AG09319 (cell line): Measurements from ENCODE around the gene TRIM62.

Experiments
- DNase-seq: peaks from one replicate; pipeline ENCODE4 v3.0.0-alpha.2; 2010; ENCODE audit warnings: low read depth; ENCODE audit errors: extremely low read depth
- CTCF ChIP-seq: IDR thresholded peaks from 2 replicates; pipeline ENCODE4 v1.5.1; 2011; ENCODE audit warnings: low read depth, mild to moderate bottlenecking, inconsistent platforms, low read length, moderate library complexity

The TRIM62 gene

GRCh38 chr1:33147997-33148314 lies 33.9 kb downstream of the TRIM62 start:
- no peak for DNase-seq
- TF ChIP-seq CTCF, result peak; percentile 42

GRCh38 chr1:33147275-33147996 lies 34.4 kb downstream of the TRIM62 start:
- TF ChIP-seq CTCF, result no peak
- no peak for DNase-seq

GRCh38 chr1:33146003-33146402 lies 35.8 kb downstream of the TRIM62 start:
- TF ChIP-seq CTCF, result no peak
- DNase-seq, result no peak

- DNase-seq, result peak; percentile 34
- TF ChIP-seq CTCF, result no peak
These were observed 38.1 kb downstream of the TRIM62 start for GRCh38 chr1:33143698-33144097.

GRCh38 chr1:33143176-33143575 lies 38.7 kb downstream of the TRIM62 start:
- no peak for DNase-seq
- no peak for TF ChIP-seq CTCF

- no peak for DNase-seq
- no peak for TF ChIP-seq CTCF
These were observed 39.3 kb downstream of the TRIM62 start for GRCh38 chr1:33142483-33143064.

GRCh38 chr1:33141781-33142180 lies 40.1 kb downstream of the TRIM62 start:
- TF ChIP-seq CTCF, result no peak
- DNase-seq, result no peak
